SU-DHL-6 (cell line): ENCODE data around the gene S100A9.

Source experiments
- CTCF ChIP-seq: fragments of 200-600 bp; sonication (generic); IDR thresholded peaks from one replicate; pipeline ENCODE4 v1.5.1; 2017; ENCODE audit warnings: antibody characterized with exemption, mild to moderate bottlenecking, low read length, moderate library complexity; ENCODE audit not compliant: insufficient read depth, poor library complexity, severe bottlenecking
- EZH2phosphoT487 ChIP-seq: fragments of 200-600 bp; sonication (generic), shearing (Covaris generic); conservative IDR thresholded peaks from 2 replicates; pipeline ENCODE4 v1.6.1; 2018; ENCODE audit warnings: mild to moderate bottlenecking, antibody characterized with exemption, low read length, moderate library complexity, mixed read lengths

DNA sequence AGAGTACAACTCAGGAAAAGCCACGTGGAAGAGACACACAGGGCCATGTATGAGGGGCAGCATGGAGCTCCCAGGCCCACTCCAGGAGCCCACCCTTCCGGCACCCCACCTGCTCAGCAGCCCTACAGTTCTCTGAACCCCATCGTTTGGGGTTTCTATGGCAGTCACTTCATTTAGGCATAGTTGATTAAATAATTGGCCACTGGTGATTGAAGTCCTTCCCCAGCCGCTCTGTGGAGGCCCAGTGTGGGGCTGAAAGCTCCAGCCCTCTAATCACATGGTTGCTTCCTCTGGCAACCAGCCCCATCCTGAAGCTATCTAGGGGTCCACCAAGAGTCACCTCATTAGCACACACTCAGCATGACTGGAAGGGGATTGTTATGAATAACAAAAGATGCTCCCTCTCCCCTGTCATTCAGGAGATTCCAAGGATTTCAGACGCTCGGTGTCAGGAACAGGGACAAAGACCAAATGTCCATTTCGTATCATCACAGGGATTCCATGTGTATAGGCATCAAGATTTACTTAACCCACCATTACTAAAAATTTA, 46.5 kb downstream of the S100A9 start:
- TF ChIP-seq CTCF (no peak), EZH2phosphoT487 (no peak)
